GM23338 (cell line): Measurements from ENCODE around the gene TMEM107. TPM values are rescaled to one million over a fixed set of nuclear protein-coding genes. Genes with fewer than 3 reads are reported as not detected.

Experiments
- ATAC-seq: fragments of 200-7000 bp; cut with Tn5 transposase; 3 replicates; pipeline ENCODE4 v1.9.1; 2020
- DNase-seq: peaks from one replicate; pipeline ENCODE4 v3.0.0-alpha.2; 2015; ENCODE audit warnings: low spot score
- H2AFZ ChIP-seq: fragments of 200-600 bp; sonication (generic); 2 replicates; pipeline ENCODE4 v1.8.0; 2016; ENCODE audit warnings: antibody characterized with exemption, mild to moderate bottlenecking, moderate library complexity
- H3F3A ChIP-seq: fragments of 200-600 bp; sonication (generic); replicated peaks from 2 replicates; pipeline ENCODE4 v1.8.0; 2017; ENCODE audit warnings: antibody characterized with exemption, mixed run types, low read depth
- H3K27ac ChIP-seq: fragments of 200-600 bp; sonication (generic); 2 replicates; pipeline ENCODE4 v1.6.1; 2016; ENCODE audit warnings: low read depth
- H3K27me3 ChIP-seq: fragments of 200-600 bp; sonication (generic); 2 replicates; pipeline ENCODE4 v1.8.0; 2016; ENCODE audit warnings: mild to moderate bottlenecking, mixed run types, moderate library complexity; ENCODE audit not compliant: insufficient read depth
- H3K36me3 ChIP-seq: fragments of 200-600 bp; sonication (generic); 2 replicates; pipeline ENCODE4 v1.8.0; 2016; ENCODE audit warnings: mild to moderate bottlenecking; ENCODE audit not compliant: insufficient read depth
- H3K4me1 ChIP-seq: fragments of 200-600 bp; sonication (generic); 2 replicates; pipeline ENCODE4 v1.8.0; 2016; ENCODE audit warnings: mild to moderate bottlenecking, moderate library complexity; ENCODE audit not compliant: insufficient read depth
- H3K4me2 ChIP-seq: fragments of 200-600 bp; sonication (generic); 2 replicates; pipeline ENCODE4 v1.7.1; 2017; ENCODE audit warnings: mixed run types
- H3K4me3 ChIP-seq: fragments of 200-600 bp; sonication (generic); 2 replicates; pipeline ENCODE4 v1.6.1; 2016; ENCODE audit warnings: mixed run types
- H3K79me2 ChIP-seq: fragments of 200-600 bp; sonication (generic); replicated peaks from 2 replicates; pipeline ENCODE4 v1.8.0; 2017; ENCODE audit warnings: mild to moderate bottlenecking; ENCODE audit not compliant: insufficient read depth
- H3K9me2 ChIP-seq: fragments of 200-600 bp; sonication (generic); 2 replicates; pipeline ENCODE4 v1.8.0; 2017; ENCODE audit not compliant: insufficient read depth
- H4K20me1 ChIP-seq: fragments of 200-600 bp; sonication (generic); replicated peaks from 2 replicates; pipeline ENCODE4 v1.8.0; 2017; ENCODE audit warnings: mild to moderate bottlenecking; ENCODE audit not compliant: insufficient read depth
- H3K27ac Mint-ChIP-seq: 2 replicates; pipeline ENCODE4 v1.8.0; 2020; ENCODE audit warnings: inconsistent platforms, mild to moderate bottlenecking, moderate library complexity, mixed read lengths
- H3K27me3 Mint-ChIP-seq: 3 replicates; pipeline ENCODE4 v1.8.0; 2022; ENCODE audit warnings: low read depth, mild to moderate bottlenecking, moderate library complexity, mixed read lengths, inconsistent platforms; ENCODE audit not compliant: insufficient read depth, poor library complexity
- H3K36me3 Mint-ChIP-seq: 3 replicates; pipeline ENCODE4 v1.8.0; 2021; ENCODE audit warnings: low read depth, mild to moderate bottlenecking, inconsistent platforms, moderate library complexity, mixed read lengths
- H3K4me1 Mint-ChIP-seq: 3 replicates; pipeline ENCODE4 v1.8.0; 2020; ENCODE audit warnings: mild to moderate bottlenecking, inconsistent platforms, mixed read lengths
- H3K4me3 Mint-ChIP-seq: 3 replicates; pipeline ENCODE4 v1.8.0; 2021; ENCODE audit warnings: moderate library complexity, mild to moderate bottlenecking, inconsistent platforms, mixed read lengths
- H3K9me3 Mint-ChIP-seq: 3 replicates; pipeline ENCODE4 v1.8.0; 2020; ENCODE audit warnings: moderate library complexity, mild to moderate bottlenecking, inconsistent platforms, mixed read lengths
- JUNB ChIP-seq: IDR thresholded peaks from one replicate; pipeline ENCODE4 v1.6.1; 2016; ENCODE audit warnings: antibody characterized with exemption; ENCODE audit not compliant: unreplicated experiment
- STAT1 ChIP-seq: IDR thresholded peaks from one replicate; pipeline ENCODE4 v1.6.1; 2016; ENCODE audit warnings: antibody characterized with exemption; ENCODE audit not compliant: unreplicated experiment
- ZNF331 ChIP-seq: fragments of 250-450 bp; sonication (Bioruptor Pico); IDR thresholded peaks from 2 replicates; pipeline ENCODE4 v1.5.0; 2020; ENCODE audit warnings: low read depth, mild to moderate bottlenecking, moderate library complexity
- polyA plus RNA-seq: library from polyadenylated mRNA; unstranded; fragments of >200 nt; fragmentation: Nextera tagmentation; extraction: Ambion mirVana; gene quantifications from 2 replicates; pipeline ENCODE4 v1.2.1, GENCODE V29; 2016
- total RNA-seq: library from RNA; depleted of rRNA; stranded (reverse); fragments of >200 nt; shearing (Covaris generic); gene quantifications from 2 replicates; pipeline ENCODE4 v1.2.3, GENCODE V29; 2014
- TF ChIP-seq, protein P1 (sequence below): IDR thresholded peaks from 2 replicates; pipeline ENCODE4 v1.6.1; 2016; ENCODE audit warnings: antibody characterized with exemption
- TF ChIP-seq, protein P2 (sequence below): fragments of 250-450 bp; sonication (Bioruptor Pico); IDR thresholded peaks from 2 replicates; pipeline ENCODE4 v1.5.0; 2020; ENCODE audit warnings: mild to moderate bottlenecking, moderate library complexity

Gene TMEM107
- total and polyA plus RNA-seq, 2 experiments from 2014 or later: 10.8 to 20.4 TPM

DNA sequence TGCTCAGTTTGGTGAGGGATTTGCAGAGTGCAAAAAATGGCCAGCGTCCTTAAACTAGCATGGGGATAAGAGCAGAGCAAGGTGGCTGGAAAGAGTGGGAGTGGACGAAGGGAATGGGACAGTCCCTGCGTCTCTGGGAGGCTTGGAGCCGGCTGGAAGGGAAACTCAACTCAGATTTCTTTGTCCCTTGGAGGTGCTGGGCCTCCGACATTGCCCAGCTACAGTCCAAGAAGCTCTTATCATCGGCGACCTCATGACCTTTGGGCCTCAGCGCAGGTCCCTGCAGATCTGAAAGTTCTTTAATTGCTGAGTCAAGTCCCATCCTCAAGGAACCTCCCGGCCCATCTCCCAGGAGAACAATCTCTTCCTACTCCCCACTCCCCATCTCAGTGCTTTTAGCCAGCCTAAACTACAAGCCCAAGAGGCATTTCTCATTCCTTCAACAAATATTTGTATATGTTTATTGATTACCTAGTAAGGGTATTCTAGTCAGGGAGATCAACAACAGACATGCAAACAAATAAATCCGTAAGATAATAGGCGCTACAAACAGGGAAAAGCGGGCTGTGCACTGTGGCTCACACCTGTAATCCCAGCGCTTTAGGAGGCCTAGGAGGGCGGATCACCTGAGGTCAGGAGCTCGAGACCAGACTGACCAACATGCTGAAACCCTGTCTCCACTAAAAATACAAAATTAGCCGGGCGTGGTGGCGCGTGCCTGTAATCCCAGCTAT lies 985 bp upstream of the TMEM107 start:
- Histone ChIP-seq H3K9me2 (no peaks in the 10 kb centered on the region), H3K79me2 (no peaks in the 10 kb centered on the region), H2AFZ (peak overlapping the region; percentile 94; the same call in 1 of the 2 replicates), H4K20me1 (no peaks in the 10 kb centered on the region), H3K36me3 (no peaks in the 10 kb centered on the region), H3F3A (peaks cover 8% of the 10 kb centered on the region), H3K27me3 (no peaks in the 10 kb centered on the region), H3K27ac (peak overlapping the region; percentile 45; the same call in 1 of the 2 replicates), H3K4me1 (peaks cover 19% of the 10 kb centered on the region), H3K4me2 (peak overlapping the region; percentile 91), H3K4me3 (peak overlapping the region; percentile 58)
- TF ChIP-seq, protein P1, sequence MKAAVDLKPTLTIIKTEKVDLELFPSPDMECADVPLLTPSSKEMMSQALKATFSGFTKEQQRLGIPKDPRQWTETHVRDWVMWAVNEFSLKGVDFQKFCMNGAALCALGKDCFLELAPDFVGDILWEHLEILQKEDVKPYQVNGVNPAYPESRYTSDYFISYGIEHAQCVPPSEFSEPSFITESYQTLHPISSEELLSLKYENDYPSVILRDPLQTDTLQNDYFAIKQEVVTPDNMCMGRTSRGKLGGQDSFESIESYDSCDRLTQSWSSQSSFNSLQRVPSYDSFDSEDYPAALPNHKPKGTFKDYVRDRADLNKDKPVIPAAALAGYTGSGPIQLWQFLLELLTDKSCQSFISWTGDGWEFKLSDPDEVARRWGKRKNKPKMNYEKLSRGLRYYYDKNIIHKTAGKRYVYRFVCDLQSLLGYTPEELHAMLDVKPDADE: no peak
- TF ChIP-seq STAT1: no peak
- TF ChIP-seq ZNF331: no peak
- TF ChIP-seq, protein P2, sequence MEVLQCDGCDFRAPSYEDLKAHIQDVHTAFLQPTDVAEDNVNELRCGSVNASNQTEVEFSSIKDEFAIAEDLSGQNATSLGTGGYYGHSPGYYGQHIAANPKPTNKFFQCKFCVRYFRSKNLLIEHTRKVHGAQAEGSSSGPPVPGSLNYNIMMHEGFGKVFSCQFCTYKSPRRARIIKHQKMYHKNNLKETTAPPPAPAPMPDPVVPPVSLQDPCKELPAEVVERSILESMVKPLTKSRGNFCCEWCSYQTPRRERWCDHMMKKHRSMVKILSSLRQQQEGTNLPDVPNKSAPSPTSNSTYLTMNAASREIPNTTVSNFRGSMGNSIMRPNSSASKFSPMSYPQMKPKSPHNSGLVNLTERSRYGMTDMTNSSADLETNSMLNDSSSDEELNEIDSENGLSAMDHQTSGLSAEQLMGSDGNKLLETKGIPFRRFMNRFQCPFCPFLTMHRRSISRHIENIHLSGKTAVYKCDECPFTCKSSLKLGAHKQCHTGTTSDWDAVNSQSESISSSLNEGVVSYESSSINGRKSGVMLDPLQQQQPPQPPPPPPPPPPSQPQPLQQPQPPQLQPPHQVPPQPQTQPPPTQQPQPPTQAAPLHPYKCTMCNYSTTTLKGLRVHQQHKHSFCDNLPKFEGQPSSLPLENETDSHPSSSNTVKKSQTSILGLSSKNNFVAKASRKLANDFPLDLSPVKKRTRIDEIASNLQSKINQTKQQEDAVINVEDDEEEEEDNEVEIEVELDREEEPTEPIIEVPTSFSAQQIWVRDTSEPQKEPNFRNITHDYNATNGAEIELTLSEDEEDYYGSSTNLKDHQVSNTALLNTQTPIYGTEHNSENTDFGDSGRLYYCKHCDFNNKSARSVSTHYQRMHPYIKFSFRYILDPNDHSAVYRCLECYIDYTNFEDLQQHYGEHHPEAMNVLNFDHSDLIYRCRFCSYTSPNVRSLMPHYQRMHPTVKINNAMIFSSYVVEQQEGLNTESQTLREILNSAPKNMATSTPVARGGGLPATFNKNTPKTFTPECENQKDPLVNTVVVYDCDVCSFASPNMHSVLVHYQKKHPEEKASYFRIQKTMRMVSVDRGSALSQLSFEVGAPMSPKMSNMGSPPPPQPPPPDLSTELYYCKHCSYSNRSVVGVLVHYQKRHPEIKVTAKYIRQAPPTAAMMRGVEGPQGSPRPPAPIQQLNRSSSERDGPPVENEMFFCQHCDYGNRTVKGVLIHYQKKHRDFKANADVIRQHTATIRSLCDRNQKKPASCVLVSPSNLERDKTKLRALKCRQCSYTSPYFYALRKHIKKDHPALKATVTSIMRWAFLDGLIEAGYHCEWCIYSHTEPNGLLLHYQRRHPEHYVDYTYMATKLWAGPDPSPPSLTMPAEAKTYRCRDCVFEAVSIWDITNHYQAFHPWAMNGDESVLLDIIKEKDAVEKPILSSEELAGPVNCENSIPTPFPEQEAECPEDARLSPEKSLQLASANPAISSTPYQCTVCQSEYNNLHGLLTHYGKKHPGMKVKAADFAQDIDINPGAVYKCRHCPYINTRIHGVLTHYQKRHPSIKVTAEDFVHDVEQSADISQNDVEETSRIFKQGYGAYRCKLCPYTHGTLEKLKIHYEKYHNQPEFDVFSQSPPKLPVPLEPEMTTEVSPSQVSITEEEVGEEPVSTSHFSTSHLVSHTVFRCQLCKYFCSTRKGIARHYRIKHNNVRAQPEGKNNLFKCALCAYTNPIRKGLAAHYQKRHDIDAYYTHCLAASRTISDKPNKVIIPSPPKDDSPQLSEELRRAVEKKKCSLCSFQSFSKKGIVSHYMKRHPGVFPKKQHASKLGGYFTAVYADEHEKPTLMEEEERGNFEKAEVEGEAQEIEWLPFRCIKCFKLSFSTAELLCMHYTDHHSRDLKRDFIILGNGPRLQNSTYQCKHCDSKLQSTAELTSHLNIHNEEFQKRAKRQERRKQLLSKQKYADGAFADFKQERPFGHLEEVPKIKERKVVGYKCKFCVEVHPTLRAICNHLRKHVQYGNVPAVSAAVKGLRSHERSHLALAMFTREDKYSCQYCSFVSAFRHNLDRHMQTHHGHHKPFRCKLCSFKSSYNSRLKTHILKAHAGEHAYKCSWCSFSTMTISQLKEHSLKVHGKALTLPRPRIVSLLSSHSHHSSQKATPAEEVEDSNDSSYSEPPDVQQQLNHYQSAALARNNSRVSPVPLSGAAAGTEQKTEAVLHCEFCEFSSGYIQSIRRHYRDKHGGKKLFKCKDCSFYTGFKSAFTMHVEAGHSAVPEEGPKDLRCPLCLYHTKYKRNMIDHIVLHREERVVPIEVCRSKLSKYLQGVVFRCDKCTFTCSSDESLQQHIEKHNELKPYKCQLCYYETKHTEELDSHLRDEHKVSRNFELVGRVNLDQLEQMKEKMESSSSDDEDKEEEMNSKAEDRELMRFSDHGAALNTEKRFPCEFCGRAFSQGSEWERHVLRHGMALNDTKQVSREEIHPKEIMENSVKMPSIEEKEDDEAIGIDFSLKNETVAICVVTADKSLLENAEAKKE (CRISPR knock-in tag): no peak
- no peak for TF ChIP-seq JUNB
- no peaks in the 10 kb centered on the region; the same call in 2 of the 3 replicates for H3K36me3 Mint-ChIP-seq
- H3K9me3 Mint-ChIP-seq: no peaks in the 10 kb centered on the region
- peaks cover 32% of the 10 kb centered on the region for H3K27me3 Mint-ChIP-seq
- no peak for ATAC-seq
- no peak for DNase-seq
- H3K4me3 Mint-ChIP-seq: peak overlapping the region; percentile 93
- peaks cover 30% of the 10 kb centered on the region for H3K4me1 Mint-ChIP-seq
- H3K27ac Mint-ChIP-seq: peak overlapping the region; percentile 87
